Measurements from ENCODE around the gene MARVELD1.
A peak's percentile ranks its signal among the peaks of the same experiment; 100 is the strongest.

The MARVELD1 gene

GRCh38 chr10:97736403-97736901 lies 22.9 kb downstream of the MARVELD1 start:
- H2AFZ ChIP-seq (ENCODE audit: insufficient read depth, low read length, poor library complexity): peak overlapping the region; percentile 67
- H3K9me3 ChIP-seq (ENCODE audit: insufficient read depth, low read depth, low read length): peaks cover 4% of the 10 kb centered on the region
- no peak overlapping the region for H3K4ac ChIP-seq (ENCODE audit: low read depth, low read length)
- no CpG with 5 or more reads among the region's 13 CpGs for WGBS (ENCODE audit: extremely low coverage, insufficient coverage, insufficient read length)
- peaks cover 6% of the 10 kb centered on the region for H3K79me1 ChIP-seq (ENCODE audit: low read length)
- no peak overlapping the region for H3K14ac ChIP-seq (ENCODE audit: low read length)
- no peak overlapping the region for H2BK5ac ChIP-seq (ENCODE audit: low read depth, low read length, poor library complexity)
- DNase-seq: no peak
- H3K36me3 ChIP-seq (ENCODE audit: control insufficient read depth in 1 of 2, insufficient read depth in 2 of 2, low read length in 2 of 2): peaks cover 6 to 11% of the 10 kb centered on the region in 2 experiments
- H2AK5ac ChIP-seq (ENCODE audit: low read length): no peak overlapping the region
- H2BK12ac ChIP-seq (ENCODE audit: low read length): no peak overlapping the region
- no peak overlapping the region for H3K18ac ChIP-seq (ENCODE audit: low read length)
- H3K4me3 ChIP-seq (ENCODE audit: low read depth, low read length): no peak overlapping the region
- no peak overlapping the region for H2BK120ac ChIP-seq (ENCODE audit: insufficient read depth, low read length, poor library complexity)
- peak overlapping the region; percentile 43 for H3K4me2 ChIP-seq (ENCODE audit: low read length)
- no peak overlapping the region for H3K23ac ChIP-seq (ENCODE audit: low read length)
- no peak overlapping the region for H4K91ac ChIP-seq (ENCODE audit: low read depth, low read length)
- H4K8ac ChIP-seq (ENCODE audit: low read depth, low read length): peak overlapping the region; percentile 91
- H4K12ac ChIP-seq (ENCODE audit: low read depth, low read length): peak overlapping the region; percentile 33
- H3K27me3 ChIP-seq (ENCODE audit: insufficient read depth, low read length): no peaks in the 10 kb centered on the region
- peaks cover 9% of the 10 kb centered on the region for H3K79me2 ChIP-seq (ENCODE audit: control insufficient read depth, insufficient read depth, low read length, poor library complexity)
- no peak overlapping the region for H3K27ac ChIP-seq (ENCODE audit: low read depth, low read length)
- H3K9ac ChIP-seq (ENCODE audit: low read length): no peak overlapping the region
- peaks cover 6 to 9% of the 10 kb centered on the region in 2 experiments for H3K4me1 ChIP-seq (ENCODE audit: control insufficient read depth in 1 of 2, insufficient read depth in 2 of 2, low read length in 2 of 2)

- Histone ChIP-seq H4K12ac (ENCODE audit: low read depth, low read length) (peak within 1 kb of the TSS; percentile 88), H2BK120ac (ENCODE audit: insufficient read depth, low read length, poor library complexity) (peak within 1 kb of the TSS; percentile 45), H3K23ac (ENCODE audit: low read length) (no peak within 1 kb of the TSS), H4K8ac (ENCODE audit: low read depth, low read length) (peak within 1 kb of the TSS; percentile 96), H2AFZ (ENCODE audit: insufficient read depth, low read length, poor library complexity) (peak within 1 kb of the TSS; percentile 98), H3K36me3 (ENCODE audit: control insufficient read depth in 1 of 2, insufficient read depth in 2 of 2, low read length in 2 of 2) (peaks cover 7 to 11% of the 10 kb centered on the region in 2 experiments), H3K4me1 (ENCODE audit: control insufficient read depth in 1 of 2, insufficient read depth in 2 of 2, low read length in 2 of 2) (peaks cover 6 to 9% of the 10 kb centered on the region in 2 experiments), H3K14ac (ENCODE audit: low read length) (peak within 1 kb of the TSS; percentile 95), H4K91ac (ENCODE audit: low read depth, low read length) (peak within 1 kb of the TSS; percentile 84), H3K9me3 (ENCODE audit: insufficient read depth, low read depth, low read length) (peaks cover 4% of the 10 kb centered on the region), H3K4me2 (ENCODE audit: low read length) (peak within 1 kb of the TSS; percentile 76), H3K18ac (ENCODE audit: low read length) (peak within 1 kb of the TSS; percentile 89), H2BK5ac (ENCODE audit: low read depth, low read length, poor library complexity) (peak within 1 kb of the TSS; percentile 63), H3K79me1 (ENCODE audit: low read length) (peaks cover 6% of the 10 kb centered on the region), H2AK5ac (ENCODE audit: low read length) (peak within 1 kb of the TSS; percentile 50), H3K79me2 (ENCODE audit: control insufficient read depth, insufficient read depth, low read length, poor library complexity) (peaks cover 9% of the 10 kb centered on the region), H3K27me3 (ENCODE audit: insufficient read depth, low read length) (no peaks in the 10 kb centered on the region), H3K27ac (ENCODE audit: low read depth, low read length) (peak within 1 kb of the TSS; percentile 52), H2BK12ac (ENCODE audit: low read length) (no peak within 1 kb of the TSS), H3K4me3 (ENCODE audit: low read depth, low read length) (peak within 1 kb of the TSS; percentile 96), H3K9ac (ENCODE audit: low read length) (peak within 1 kb of the TSS; percentile 94), H3K4ac (ENCODE audit: low read depth, low read length) (peak within 1 kb of the TSS; percentile 88)
- WGBS (ENCODE audit: extremely low coverage, insufficient coverage, insufficient read length): no CpG with 5 or more reads among the region's 72 CpGs
- DNase-seq: peak; percentile 93 to 99
Measured at GRCh38 chr10:97736902-97737769, 23.6 kb downstream of the MARVELD1 start, which contains the start of gene ZFYVE27. Gene ZFYVE27 (plus strand): TSS chr10:97737128. CDS start chr10:97738478, 1,350 bp downstream.

- Histone ChIP-seq H4K12ac (ENCODE audit: low read depth, low read length) (peak overlapping the region; percentile 27), H3K79me2 (ENCODE audit: control insufficient read depth, insufficient read depth, low read length, poor library complexity) (peaks cover 9% of the 10 kb centered on the region), H4K8ac (ENCODE audit: low read depth, low read length) (peak overlapping the region; percentile 96), H3K36me3 (ENCODE audit: control insufficient read depth in 1 of 2, insufficient read depth in 2 of 2, low read length in 2 of 2) (peaks cover 8 to 12% of the 10 kb centered on the region in 2 experiments), H3K4ac (ENCODE audit: low read depth, low read length) (peak overlapping the region; percentile 50), H3K79me1 (ENCODE audit: low read length) (peaks cover 6% of the 10 kb centered on the region), H3K23ac (ENCODE audit: low read length) (no peak overlapping the region), H3K18ac (ENCODE audit: low read length) (peak overlapping the region; percentile 21), H2AFZ (ENCODE audit: insufficient read depth, low read length, poor library complexity) (no peak overlapping the region), H3K9me3 (ENCODE audit: insufficient read depth, low read depth, low read length) (peaks cover 4% of the 10 kb centered on the region), H3K27ac (ENCODE audit: low read depth, low read length) (no peak overlapping the region), H4K91ac (ENCODE audit: low read depth, low read length) (no peak overlapping the region), H3K4me1 (ENCODE audit: control insufficient read depth in 1 of 2, insufficient read depth in 2 of 2, low read length in 2 of 2) (peaks cover 6 to 9% of the 10 kb centered on the region in 2 experiments), H2BK120ac (ENCODE audit: insufficient read depth, low read length, poor library complexity) (no peak overlapping the region), H2AK5ac (ENCODE audit: low read length) (peak overlapping the region; percentile 50), H3K4me2 (ENCODE audit: low read length) (peak overlapping the region; percentile 76), H3K27me3 (ENCODE audit: insufficient read depth, low read length) (no peaks in the 10 kb centered on the region), H3K9ac (ENCODE audit: low read length) (peak overlapping the region; percentile 94), H2BK12ac (ENCODE audit: low read length) (no peak overlapping the region), H3K4me3 (ENCODE audit: low read depth, low read length) (peak overlapping the region; percentile 96), H3K14ac (ENCODE audit: low read length) (no peak overlapping the region), H2BK5ac (ENCODE audit: low read depth, low read length, poor library complexity) (no peak overlapping the region)
- WGBS (ENCODE audit: extremely low coverage, insufficient coverage, insufficient read length): no CpG with 5 or more reads among the region's 14 CpGs
- DNase-seq: no peak
Measured at GRCh38 chr10:97737770-97738265, 24.3 kb downstream of the MARVELD1 start.

- no peak for DNase-seq
- Histone ChIP-seq H3K4ac (ENCODE audit: low read depth, low read length) (no peak overlapping the region), H2AK5ac (ENCODE audit: low read length) (no peak overlapping the region), H3K79me2 (ENCODE audit: control insufficient read depth, insufficient read depth, low read length, poor library complexity) (peaks cover 9% of the 10 kb centered on the region), H3K4me2 (ENCODE audit: low read length) (no peak overlapping the region), H3K27ac (ENCODE audit: low read depth, low read length) (no peak overlapping the region), H3K14ac (ENCODE audit: low read length) (no peak overlapping the region), H3K9me3 (ENCODE audit: insufficient read depth, low read depth, low read length) (peaks cover 4% of the 10 kb centered on the region), H3K36me3 (ENCODE audit: control insufficient read depth in 1 of 2, insufficient read depth in 2 of 2, low read length in 2 of 2) (peaks cover 13 to 20% of the 10 kb centered on the region in 2 experiments), H3K79me1 (ENCODE audit: low read length) (peaks cover 6% of the 10 kb centered on the region), H3K4me3 (ENCODE audit: low read depth, low read length) (no peak overlapping the region), H3K23ac (ENCODE audit: low read length) (no peak overlapping the region), H3K9ac (ENCODE audit: low read length) (no peak overlapping the region), H2BK120ac (ENCODE audit: insufficient read depth, low read length, poor library complexity) (no peak overlapping the region), H4K91ac (ENCODE audit: low read depth, low read length) (no peak overlapping the region), H3K27me3 (ENCODE audit: insufficient read depth, low read length) (no peaks in the 10 kb centered on the region), H2BK12ac (ENCODE audit: low read length) (no peak overlapping the region), H4K8ac (ENCODE audit: low read depth, low read length) (no peak overlapping the region), H4K12ac (ENCODE audit: low read depth, low read length) (no peak overlapping the region), H3K4me1 (ENCODE audit: control insufficient read depth in 1 of 2, insufficient read depth in 2 of 2, low read length in 2 of 2) (peaks cover 6 to 9% of the 10 kb centered on the region in 2 experiments), H2AFZ (ENCODE audit: insufficient read depth, low read length, poor library complexity) (no peak overlapping the region), H3K18ac (ENCODE audit: low read length) (no peak overlapping the region), H2BK5ac (ENCODE audit: low read depth, low read length, poor library complexity) (no peak overlapping the region)
- WGBS (ENCODE audit: extremely low coverage, insufficient coverage, insufficient read length): no CpG with 5 or more reads among the region's 4 CpGs
Measured at GRCh38 chr10:97738616-97739015, 25.1 kb downstream of the MARVELD1 start.

Data from trophoblast cell (in vitro differentiated cells and primary cell).